LoVo (cell line): ENCODE results near the gene PLA1A.
"Not testable (repeated sequence)": the region's sequence is repeated elsewhere in the genome, so short reads cannot be mapped to it uniquely, and the experiment has no call there.

Source experiments
- DNase-seq: peaks from one replicate; pipeline ENCODE4 v3.0.0-alpha.2; 2016; ENCODE audit warnings: low spot score

PLA1A gene

DNA sequence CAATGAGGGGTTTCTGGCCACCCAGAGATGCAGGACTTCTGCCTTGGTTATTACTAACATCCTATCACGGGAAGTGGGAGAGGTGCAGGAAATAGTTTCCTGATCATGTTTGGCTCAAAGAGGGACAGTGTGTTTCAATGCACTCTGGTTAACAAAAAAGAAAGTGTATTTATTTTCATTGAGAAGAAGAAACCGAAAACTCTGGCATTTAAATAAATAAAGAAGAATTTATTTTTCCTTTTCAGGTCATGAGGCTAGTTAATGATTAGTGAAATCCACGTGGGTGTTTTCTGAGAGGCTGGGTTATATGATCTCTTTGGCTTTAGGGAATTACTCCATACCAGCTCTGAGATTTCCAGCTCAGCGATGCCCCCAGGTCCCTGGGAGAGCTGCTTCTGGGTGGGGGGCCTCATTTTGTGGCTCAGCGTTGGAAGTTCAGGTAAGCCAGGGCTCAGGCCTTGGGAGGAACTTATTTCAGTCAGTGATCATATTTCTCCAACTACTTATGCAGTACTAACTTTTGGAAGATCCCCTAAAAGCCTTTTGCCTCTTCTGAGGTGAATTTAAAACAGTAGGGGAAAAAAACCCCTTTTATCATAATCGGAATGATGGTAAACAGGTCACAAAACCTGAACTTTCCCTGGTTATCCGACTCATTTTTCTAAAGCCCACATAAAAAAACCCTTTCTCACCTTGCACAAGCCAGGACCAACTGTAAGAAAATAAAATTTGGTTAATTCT lies at the start of gene PLA1A:
Gene PLA1A, plus strand, starts transcription at position 338 of the 741 bp plus-strand sequence. Its CDS starts 29 bp downstream, at position 367.
- no peak for DNase-seq

GRCh38 chr3:119548341-119548740 lies 49.3 kb upstream of the PLA1A start:
- DNase-seq = no peak

- DNase-seq = no peak
Observed at GRCh38 chr3:119550192-119550910, 47.3 kb upstream of the PLA1A start.

DNA sequence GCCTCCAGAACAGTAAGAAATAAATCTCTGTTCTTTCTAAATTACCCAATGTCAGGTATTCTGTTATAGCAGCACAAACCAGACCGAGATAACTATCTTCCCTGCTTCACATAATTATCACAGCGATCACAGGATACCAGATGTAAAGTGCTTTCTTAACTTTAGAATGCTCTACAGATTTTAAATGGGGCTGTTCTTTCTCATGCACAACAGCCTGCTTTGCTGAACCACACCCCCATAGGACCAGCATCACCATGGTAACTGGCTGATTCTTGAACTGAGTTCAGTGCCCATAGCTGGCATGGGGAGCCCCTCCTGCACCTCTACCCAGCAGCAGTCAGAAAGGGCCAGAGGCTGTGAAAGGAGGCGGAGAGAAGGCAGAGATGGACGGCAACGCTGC lies 46.1 kb upstream of the PLA1A start:
- no peak for DNase-seq

DNA sequence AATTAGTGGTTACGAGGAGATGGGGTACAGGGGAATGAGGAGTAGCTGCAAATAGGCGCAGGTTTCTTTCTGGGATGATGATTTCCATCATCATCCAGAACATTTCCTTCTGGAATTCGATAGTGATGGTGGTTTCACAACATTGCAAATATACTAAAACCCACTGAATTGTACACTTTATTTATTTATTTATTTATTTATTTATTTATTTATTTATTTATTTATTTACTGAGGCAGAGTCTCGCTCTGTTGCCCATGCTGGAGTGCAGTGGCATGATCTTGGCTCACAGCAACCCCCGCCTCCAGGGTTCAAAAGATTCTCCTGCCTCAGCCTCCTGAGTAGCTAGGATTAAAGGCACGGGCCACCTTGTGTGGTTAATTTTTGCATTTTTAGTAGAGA lies 44.8 kb upstream of the PLA1A start:
- not testable (repeated sequence) for DNase-seq

DNA sequence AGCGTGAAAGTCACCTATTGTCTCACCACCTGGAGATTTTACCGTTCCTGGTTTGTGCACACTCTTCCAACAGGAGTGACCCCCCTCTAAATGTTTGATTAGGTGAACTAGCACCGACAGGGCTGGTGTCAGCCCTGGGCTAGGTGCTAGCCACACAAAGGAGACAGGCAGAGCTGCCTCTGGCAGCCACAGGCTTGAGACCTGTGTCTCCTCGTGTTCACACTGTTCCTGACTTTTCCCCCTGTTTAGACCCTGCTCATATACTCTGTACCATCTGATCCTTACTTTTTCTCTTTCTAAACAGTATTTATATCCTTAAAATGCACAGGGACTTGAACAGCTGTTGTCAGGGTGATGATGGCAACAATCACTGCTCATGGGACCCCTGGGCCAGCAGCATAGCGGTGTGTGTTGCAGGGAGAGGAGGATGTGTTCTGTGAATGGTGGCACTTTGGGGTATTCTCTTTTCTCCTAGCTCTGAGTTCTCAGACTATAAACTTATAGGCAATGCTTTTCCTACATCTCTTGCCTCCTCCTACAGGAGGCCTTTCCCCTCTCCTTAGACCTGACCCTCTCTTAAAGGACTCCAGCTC lies 43.8 kb upstream of the PLA1A start:
- no peak for DNase-seq

- no peak for DNase-seq
Observed at GRCh38 chr3:119555309-119555735, 42.4 kb upstream of the PLA1A start.

DNA sequence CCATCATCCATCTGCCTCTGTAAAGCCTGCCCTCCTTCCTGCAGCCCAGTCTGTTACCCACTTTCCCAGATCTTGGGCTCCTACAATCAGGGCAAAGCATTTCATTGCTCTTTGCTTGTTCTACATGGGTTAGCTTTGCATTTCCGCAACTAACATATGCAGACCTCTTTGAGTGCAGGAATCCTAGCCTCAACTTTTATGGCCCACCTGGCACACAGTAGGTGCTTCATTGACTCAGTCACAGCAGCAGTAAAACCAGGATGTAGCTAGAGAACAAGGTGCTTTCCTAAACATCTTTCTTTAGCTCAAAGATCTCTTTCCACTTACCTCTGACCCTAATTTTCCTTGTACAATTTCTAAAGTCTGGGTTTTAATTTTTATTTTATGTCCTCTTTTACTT lies 41.8 kb upstream of the PLA1A start:
- no peak for DNase-seq

GRCh38 chr3:119557192-119557876 lies 40.4 kb upstream of the PLA1A start:
- no peak for DNase-seq

DNA sequence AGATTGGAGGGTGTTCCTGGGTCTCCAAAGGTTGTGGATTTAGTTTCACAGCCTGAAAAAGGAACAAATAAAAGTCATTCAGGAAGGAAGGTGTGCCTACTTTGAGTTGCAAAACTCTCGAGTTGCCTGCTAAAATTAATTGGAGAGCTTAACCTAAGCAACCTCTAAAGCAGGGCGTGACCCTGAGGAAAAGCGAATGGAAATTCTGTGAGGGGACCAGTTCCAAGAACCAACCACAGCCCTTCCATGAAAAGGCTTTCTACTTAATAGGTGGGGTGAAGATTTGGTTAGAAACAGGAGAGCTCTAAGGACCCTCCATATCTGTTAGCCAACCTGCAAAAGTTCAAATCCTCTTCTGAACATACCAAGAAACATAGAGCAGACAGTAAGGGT lies 39.8 kb upstream of the PLA1A start:
- DNase-seq = no peak

GRCh38 chr3:119558626-119559317 lies 38.9 kb upstream of the PLA1A start:
- no peak for DNase-seq

GRCh38 chr3:119559441-119559963 lies 38.2 kb upstream of the PLA1A start, which contains the start of gene CD80:
Gene CD80 (minus strand): TSS chr3:119559614. CDS start chr3:119557728, 1,886 bp downstream.
- DNase-seq = peak; percentile 14

DNA sequence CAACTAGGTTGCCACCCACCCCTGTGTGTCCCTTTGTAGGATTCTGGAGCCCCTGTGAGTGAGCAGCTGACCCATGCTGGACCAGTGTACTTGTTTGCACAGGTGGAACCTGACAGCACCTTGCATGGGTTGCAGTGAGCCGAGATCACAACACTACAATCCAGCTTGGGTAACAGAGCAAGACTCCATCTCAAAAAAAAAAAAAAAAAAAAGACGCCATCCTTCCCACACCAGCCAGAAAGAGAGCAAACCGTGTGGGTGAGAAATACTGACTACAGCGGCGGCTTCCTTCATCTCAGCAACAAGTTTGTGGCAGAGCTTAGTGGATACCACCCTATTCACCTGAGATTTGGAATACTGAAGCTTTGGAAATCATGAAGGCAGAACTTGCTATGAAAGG lies 37.5 kb upstream of the PLA1A start:
- no peak for DNase-seq

DNA sequence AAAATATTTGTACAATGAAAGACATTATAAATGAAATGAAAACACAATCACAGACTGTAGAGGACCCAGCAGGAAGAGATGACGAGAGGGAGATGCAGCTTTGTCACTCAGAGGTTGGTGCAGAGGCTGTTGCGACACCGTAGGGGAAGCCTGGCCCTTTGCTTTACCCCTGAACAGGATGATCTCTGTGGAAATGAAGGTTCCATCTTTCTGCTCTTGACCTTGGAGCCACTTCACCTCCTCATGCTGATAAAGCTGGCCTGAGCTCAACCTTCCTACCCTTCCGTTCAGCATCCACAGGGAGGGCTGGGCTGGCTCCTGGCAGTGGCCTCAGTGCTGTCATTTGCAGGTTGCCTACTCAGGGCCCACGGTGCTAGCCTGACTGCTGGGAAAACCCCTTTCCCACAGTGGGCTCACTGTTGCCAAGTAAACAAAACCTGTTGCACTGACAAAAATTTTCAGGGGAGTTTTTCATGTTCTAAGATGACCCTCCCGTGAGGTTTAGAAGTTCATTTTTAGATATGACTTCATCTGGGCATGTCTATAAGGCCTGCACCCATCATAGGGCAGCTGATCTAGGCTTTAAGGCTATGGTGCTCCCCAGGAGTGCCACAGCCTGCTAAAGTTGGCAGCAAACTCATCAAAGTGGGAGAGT lies 35.3 kb upstream of the PLA1A start:
- no peak for DNase-seq

- DNase-seq = not testable (repeated sequence)
Observed at GRCh38 chr3:119563334-119563733, 34.4 kb upstream of the PLA1A start.

DNA sequence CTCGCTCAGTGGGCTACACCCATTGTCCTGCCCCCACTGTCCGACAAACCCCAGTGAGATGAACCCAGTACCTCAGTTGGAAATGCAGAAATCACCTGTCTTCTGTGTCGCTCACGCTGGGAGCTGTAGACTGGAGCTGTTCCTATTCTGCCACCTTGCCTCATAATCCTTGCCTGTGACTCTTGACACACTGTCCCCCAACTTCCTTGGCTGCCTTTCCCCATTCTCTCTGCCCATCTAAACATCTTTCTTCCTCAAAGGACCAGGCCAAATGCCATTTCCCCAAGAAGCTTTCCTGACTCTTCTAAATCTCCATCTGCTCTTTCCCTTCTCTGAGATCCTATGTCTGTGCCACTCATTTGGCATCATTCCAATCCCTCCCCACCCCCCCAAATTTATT lies 28.5 kb upstream of the PLA1A start:
- DNase-seq = no peak

DNA sequence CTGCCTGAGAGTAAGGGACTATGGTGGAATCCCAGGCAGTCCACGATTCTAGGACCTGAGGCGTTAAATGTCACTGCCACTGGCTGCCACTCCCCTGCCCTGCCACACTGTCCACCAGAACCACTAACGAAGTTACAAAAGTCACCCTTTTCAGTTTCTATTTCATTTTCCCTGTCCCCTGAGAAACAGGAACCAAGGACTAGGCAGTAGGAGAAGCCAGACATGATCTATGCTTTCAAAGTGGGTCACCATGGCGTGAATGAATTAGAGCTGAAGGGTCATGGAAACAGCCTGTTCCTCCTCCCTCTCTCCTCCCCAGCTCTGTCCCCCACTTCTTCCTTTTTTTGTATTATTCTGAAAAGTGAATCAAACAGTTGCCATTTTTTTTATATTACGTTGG lies 27.5 kb upstream of the PLA1A start:
- DNase-seq = no peak

DNA sequence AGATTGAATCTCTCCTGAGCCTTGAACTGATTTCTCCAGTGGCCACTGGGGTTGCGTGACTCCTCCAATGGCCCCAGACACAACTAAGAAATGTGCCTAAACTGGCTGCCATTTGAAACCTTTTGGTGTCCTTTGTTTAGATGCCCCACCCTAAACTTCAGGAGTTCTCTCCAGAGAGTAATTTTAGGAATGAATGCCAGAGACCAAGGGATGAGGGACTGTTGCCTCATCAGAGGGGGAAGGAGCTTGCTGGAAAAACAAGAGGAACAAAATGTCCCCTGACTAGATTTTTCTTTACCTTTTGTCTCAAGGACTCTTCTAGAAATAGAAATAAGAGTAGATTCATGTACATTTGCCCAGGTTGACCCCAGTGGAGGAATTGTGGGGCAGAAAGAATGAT lies 26.5 kb upstream of the PLA1A start:
- no peak for DNase-seq

- no peak for DNase-seq
Observed at GRCh38 chr3:119571688-119572087, 26.0 kb upstream of the PLA1A start.

- no peak for DNase-seq
Observed at GRCh38 chr3:119575507-119575906, 22.2 kb upstream of the PLA1A start.
